ENCODE data around the gene KLF7. TPM values are rescaled to one million over a fixed set of nuclear protein-coding genes. Genes with fewer than 3 reads are reported as not detected.

KLF7 gene
- total and polyA plus RNA-seq, 2 donors (not counting 3 experiments of a cell fraction or from before 2014, with no cell fraction given) = 32.8 to 42.9 TPM

GRCh38 chr2:207055257-207055656, 110.5 kb downstream of the KLF7 start:
- Histone ChIP-seq H3K79me2 (ENCODE audit: control insufficient read depth, insufficient read depth, low read length) (no peaks in the 10 kb centered on the region), H3K4me2 (ENCODE audit: insufficient read depth, low read length) (no peak overlapping the region), H3K27me3 (ENCODE audit: control insufficient read depth in 2 of 2, insufficient read depth in 2 of 2, low read length in 2 of 2) (no peaks in the 10 kb centered on the region), H3K36me3 (ENCODE audit: control insufficient read depth in 2 of 2, extremely low read depth in 1 of 2, insufficient read depth in 2 of 2, low read length in 2 of 2) (no peaks in the 10 kb centered on the region), H2AFZ (ENCODE audit: low read depth, low read length) (no peak overlapping the region), H3K4me3 (replicated peaks in 1 of 3; ENCODE audit: insufficient read depth in 1 of 3, low read depth in 1 of 3, low read length in 3 of 3) (no peak overlapping the region), H3K4me1 (ENCODE audit: control insufficient read depth, extremely low read depth, insufficient read depth, low read length) (no peaks in the 10 kb centered on the region), H4K20me1 (replicated peaks; ENCODE audit: control insufficient read depth, extremely low read depth, insufficient read depth, low read length) (no peaks in the 10 kb centered on the region), H3K9ac (replicated peaks; ENCODE audit: extremely low read depth, insufficient read depth, low read length) (no peak overlapping the region), H3K9me3 (replicated peaks; ENCODE audit: control insufficient read depth, insufficient read depth, low read length) (no peaks in the 10 kb centered on the region), H3K9me1 (replicated peaks; ENCODE audit: control insufficient read depth, extremely low read depth, insufficient read depth, low read length) (no peaks in the 10 kb centered on the region), H3K27ac (ENCODE audit: insufficient read depth, low read depth, low read length) (no peak overlapping the region)
- no peak for TF ChIP-seq EZH2 (IDR thresholded peaks at IDR 0.05; ENCODE audit: borderline replicate concordance, low read depth, low read length, severe bottlenecking)
- no peak for TF ChIP-seq JUN (IDR thresholded peaks at IDR 0.05; ENCODE audit: borderline replicate concordance, insufficient read depth, insufficient read length, low read depth)
- no peak for TF ChIP-seq MAX (IDR thresholded peaks at IDR 0.05; ENCODE audit: insufficient read depth, insufficient read length)
- no peak for TF ChIP-seq POLR2AphosphoS5 (IDR thresholded peaks at IDR 0.05; ENCODE audit: insufficient read depth, low read depth, low read length)
- TF ChIP-seq MYC (IDR thresholded peaks at IDR 0.05; ENCODE audit: low read depth, low read length) = no peak
- no peak for TF ChIP-seq POLR2A (IDR thresholded peaks at IDR 0.05; ENCODE audit: low read depth, low read length)
- no peak for TF ChIP-seq FOS (IDR thresholded peaks at IDR 0.05; ENCODE audit: borderline replicate concordance, insufficient read depth, low read length)
- TF ChIP-seq GATA2 (IDR thresholded peaks at IDR 0.05; ENCODE audit: insufficient read depth, insufficient read length, low read depth, low read length) = no peak
- TF ChIP-seq CTCF (IDR thresholded peaks at IDR 0.05; ENCODE audit: extremely low read depth in 1 of 2, insufficient read depth in 1 of 2, low read depth in 1 of 2, low read length in 2 of 2) = no peak
- CTCF ChIA-PET = interaction anchor here (1.2 kb wide), 1 partner anchor 8 kb away, joined by 3 read pairs; no protein-coding TSS in a partner anchor
- POLR2A ChIA-PET = no interaction called here
- no peak for FAIRE-seq
- DNase-seq (ENCODE audit: low read depth, low spot score) = no peak
- dilution Hi-C loops (cut with MboI; ENCODE audit: extremely low pct_ligation_motif_present, low sequenced_read_pairs) (no loop called here), intact Hi-C loops (cut with micrococcal nuclease) (no loop called here)
- no TSS peak for BruUV-seq (replicated peaks)
